HCT116 (cell line): Measurements from ENCODE around the gene ADORA3.

Experiments
- CEBPB ChIP-seq: IDR thresholded peaks from 2 replicates; pipeline ENCODE4 v1.6.1; 2012; ENCODE audit warnings: low read depth
- ELF1 ChIP-seq: IDR thresholded peaks from 2 replicates; pipeline ENCODE4 v1.6.1; 2012; ENCODE audit warnings: low read depth, borderline replicate concordance
- EZH2 ChIP-seq: fragments of 200-600 bp; sonication (generic); IDR thresholded peaks from 2 replicates; pipeline ENCODE4 v1.6.1; 2017; ENCODE audit warnings: antibody characterized with exemption, mixed run types
- JUND ChIP-seq: IDR thresholded peaks from 2 replicates; pipeline ENCODE4 v1.6.1; 2012
- POLR2A ChIP-seq: IDR thresholded peaks from 2 replicates; pipeline ENCODE4 v1.7.0; 2011; ENCODE audit warnings: borderline replicate concordance; ENCODE audit not compliant: insufficient read depth, insufficient read length; ENCODE audit errors: extremely low read depth
- POLR2AphosphoS5 ChIP-seq: IDR thresholded peaks from 2 replicates; pipeline ENCODE4 v1.6.1; 2011; ENCODE audit warnings: mild to moderate bottlenecking, low read depth, low read length, moderate library complexity
- RAD21 ChIP-seq: IDR thresholded peaks from 2 replicates; pipeline ENCODE4 v1.6.1; 2012; ENCODE audit warnings: low read depth, mild to moderate bottlenecking
- YY1 ChIP-seq: IDR thresholded peaks from 2 replicates; pipeline ENCODE4 v1.6.1; 2011; ENCODE audit warnings: low read length, low read depth, moderate library complexity, mild to moderate bottlenecking; ENCODE audit not compliant: insufficient replicate concordance; ENCODE audit errors: extremely low read depth
- ZNF274 ChIP-seq: fragments of 200-500 bp; sonication (Bioruptor generic); IDR thresholded peaks from 2 replicates; pipeline ENCODE4 v1.6.1; 2014; ENCODE audit warnings: mild to moderate bottlenecking, low read depth, low read length, inconsistent platforms
- TF ChIP-seq, protein P1 (sequence below): IDR thresholded peaks from 2 replicates; pipeline ENCODE4 v1.6.1; 2012; ENCODE audit warnings: low read depth
- TF ChIP-seq, protein P2 (sequence below), 3 experiments: fragments of 200-600 bp in 1 of 3; sonication (generic) in 1 of 3; IDR thresholded peaks in 2 of 3; conservative IDR thresholded peaks in 1 of 3; 2 replicates each; pipeline ENCODE4 v1.5.1; 2012 to 2017; ENCODE audit warnings: low read depth in 2 of 3, low read length in 2 of 3, antibody characterized with exemption in 1 of 3, borderline replicate concordance in 1 of 3, control low read depth in 1 of 3, mild to moderate bottlenecking in 1 of 3, mixed read lengths in 1 of 3, mixed run types in 1 of 3, moderate library complexity in 1 of 3; ENCODE audit not compliant: insufficient read depth in 1 of 3
- TF ChIP-seq, protein P3 (sequence below): IDR thresholded peaks from 2 replicates; pipeline ENCODE4 v1.6.1; 2011; ENCODE audit warnings: mild to moderate bottlenecking, low read length, moderate library complexity; ENCODE audit not compliant: insufficient replicate concordance; ENCODE audit errors: extremely low read depth

DNA sequence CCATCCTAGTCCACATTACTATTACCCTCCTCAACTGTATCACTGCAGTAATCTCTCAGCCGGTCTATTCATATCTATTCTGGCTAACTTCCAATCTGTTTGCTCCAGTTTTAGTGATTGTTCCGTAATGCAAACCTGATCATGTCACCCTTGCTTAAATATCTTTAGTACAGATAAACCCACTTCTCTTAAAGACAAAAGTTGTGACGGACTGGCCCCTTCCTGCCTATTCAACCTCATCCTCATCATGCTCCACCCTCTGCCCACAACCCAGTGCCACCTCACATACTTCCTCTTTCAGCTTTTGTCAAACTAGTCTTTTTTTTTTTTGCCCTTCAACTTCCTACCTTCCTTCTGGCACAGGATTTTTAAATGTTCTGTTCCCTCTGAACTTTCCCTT, 32.4 kb downstream of the ADORA3 start:
- TF ChIP-seq, protein P1, sequence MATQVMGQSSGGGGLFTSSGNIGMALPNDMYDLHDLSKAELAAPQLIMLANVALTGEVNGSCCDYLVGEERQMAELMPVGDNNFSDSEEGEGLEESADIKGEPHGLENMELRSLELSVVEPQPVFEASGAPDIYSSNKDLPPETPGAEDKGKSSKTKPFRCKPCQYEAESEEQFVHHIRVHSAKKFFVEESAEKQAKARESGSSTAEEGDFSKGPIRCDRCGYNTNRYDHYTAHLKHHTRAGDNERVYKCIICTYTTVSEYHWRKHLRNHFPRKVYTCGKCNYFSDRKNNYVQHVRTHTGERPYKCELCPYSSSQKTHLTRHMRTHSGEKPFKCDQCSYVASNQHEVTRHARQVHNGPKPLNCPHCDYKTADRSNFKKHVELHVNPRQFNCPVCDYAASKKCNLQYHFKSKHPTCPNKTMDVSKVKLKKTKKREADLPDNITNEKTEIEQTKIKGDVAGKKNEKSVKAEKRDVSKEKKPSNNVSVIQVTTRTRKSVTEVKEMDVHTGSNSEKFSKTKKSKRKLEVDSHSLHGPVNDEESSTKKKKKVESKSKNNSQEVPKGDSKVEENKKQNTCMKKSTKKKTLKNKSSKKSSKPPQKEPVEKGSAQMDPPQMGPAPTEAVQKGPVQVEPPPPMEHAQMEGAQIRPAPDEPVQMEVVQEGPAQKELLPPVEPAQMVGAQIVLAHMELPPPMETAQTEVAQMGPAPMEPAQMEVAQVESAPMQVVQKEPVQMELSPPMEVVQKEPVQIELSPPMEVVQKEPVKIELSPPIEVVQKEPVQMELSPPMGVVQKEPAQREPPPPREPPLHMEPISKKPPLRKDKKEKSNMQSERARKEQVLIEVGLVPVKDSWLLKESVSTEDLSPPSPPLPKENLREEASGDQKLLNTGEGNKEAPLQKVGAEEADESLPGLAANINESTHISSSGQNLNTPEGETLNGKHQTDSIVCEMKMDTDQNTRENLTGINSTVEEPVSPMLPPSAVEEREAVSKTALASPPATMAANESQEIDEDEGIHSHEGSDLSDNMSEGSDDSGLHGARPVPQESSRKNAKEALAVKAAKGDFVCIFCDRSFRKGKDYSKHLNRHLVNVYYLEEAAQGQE: no peak
- TF ChIP-seq, protein P2, sequence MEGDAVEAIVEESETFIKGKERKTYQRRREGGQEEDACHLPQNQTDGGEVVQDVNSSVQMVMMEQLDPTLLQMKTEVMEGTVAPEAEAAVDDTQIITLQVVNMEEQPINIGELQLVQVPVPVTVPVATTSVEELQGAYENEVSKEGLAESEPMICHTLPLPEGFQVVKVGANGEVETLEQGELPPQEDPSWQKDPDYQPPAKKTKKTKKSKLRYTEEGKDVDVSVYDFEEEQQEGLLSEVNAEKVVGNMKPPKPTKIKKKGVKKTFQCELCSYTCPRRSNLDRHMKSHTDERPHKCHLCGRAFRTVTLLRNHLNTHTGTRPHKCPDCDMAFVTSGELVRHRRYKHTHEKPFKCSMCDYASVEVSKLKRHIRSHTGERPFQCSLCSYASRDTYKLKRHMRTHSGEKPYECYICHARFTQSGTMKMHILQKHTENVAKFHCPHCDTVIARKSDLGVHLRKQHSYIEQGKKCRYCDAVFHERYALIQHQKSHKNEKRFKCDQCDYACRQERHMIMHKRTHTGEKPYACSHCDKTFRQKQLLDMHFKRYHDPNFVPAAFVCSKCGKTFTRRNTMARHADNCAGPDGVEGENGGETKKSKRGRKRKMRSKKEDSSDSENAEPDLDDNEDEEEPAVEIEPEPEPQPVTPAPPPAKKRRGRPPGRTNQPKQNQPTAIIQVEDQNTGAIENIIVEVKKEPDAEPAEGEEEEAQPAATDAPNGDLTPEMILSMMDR (IDR thresholded peaks at IDR 0.05 in 2 of 3, conservative IDR thresholded peaks at IDR 0.05 in 1 of 3; ENCODE audit: borderline replicate concordance in 1 of 3, insufficient read depth in 1 of 3, low read depth in 2 of 3, low read length in 2 of 3): no peak
- TF ChIP-seq, protein P3, sequence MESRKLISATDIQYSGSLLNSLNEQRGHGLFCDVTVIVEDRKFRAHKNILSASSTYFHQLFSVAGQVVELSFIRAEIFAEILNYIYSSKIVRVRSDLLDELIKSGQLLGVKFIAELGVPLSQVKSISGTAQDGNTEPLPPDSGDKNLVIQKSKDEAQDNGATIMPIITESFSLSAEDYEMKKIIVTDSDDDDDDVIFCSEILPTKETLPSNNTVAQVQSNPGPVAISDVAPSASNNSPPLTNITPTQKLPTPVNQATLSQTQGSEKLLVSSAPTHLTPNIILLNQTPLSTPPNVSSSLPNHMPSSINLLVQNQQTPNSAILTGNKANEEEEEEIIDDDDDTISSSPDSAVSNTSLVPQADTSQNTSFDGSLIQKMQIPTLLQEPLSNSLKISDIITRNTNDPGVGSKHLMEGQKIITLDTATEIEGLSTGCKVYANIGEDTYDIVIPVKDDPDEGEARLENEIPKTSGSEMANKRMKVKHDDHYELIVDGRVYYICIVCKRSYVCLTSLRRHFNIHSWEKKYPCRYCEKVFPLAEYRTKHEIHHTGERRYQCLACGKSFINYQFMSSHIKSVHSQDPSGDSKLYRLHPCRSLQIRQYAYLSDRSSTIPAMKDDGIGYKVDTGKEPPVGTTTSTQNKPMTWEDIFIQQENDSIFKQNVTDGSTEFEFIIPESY: no peak
- no peak for TF ChIP-seq JUND
- TF ChIP-seq EZH2: no peak
- TF ChIP-seq YY1: no peak
- no peak for TF ChIP-seq ELF1
- TF ChIP-seq ZNF274: no peak
- TF ChIP-seq POLR2AphosphoS5: no peak
- no peak for TF ChIP-seq POLR2A
- no peak for TF ChIP-seq CEBPB
- no peak for TF ChIP-seq RAD21
